NCI-H345 treated with DMSO at 0.1 percent for 48 hours (cell line): ENCODE results near the gene CAMTA1.
"Not testable (repeated sequence)": the region's sequence is repeated elsewhere in the genome, so short reads cannot be mapped to it uniquely, and the experiment has no call there.

Experiments used
- DNase-seq: peaks from one replicate; lab custom pipeline; 2025; ENCODE audit not compliant: unreplicated experiment; lab: John Stamatoyannopoulos, UW

CAMTA1 gene

DNA sequence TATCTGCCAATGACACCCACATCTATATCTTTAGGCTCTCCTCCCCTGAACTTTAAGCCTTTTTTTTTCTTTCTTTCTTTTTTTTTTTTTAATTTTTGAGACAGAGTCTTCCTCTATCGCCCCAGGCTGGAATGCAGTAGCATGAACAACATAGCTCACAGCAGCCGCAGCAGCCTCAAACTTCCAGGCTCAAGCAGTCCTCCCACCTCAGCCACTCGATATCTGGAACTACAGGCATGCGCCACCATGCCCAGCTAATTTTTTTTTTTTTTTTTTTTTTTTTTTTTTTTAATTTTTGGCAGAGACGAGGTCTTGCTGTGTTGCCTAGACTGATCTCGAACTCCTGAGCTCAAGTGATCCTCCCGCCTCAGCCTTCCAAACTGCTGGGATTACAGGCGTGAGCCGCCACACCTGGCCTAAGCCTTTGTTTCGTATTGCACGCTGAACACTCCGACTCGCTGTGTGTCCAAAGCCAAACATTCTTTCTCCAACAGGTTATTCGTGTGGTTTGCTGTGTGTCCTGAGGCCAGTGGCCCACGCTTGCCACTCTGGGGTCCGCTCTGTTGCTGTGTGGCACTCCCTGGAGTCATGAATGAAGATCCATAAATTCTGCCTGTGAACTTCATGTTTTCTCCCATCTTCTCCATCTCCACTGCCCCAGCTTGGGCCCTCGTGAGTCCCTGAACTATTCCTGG lies 119.4 kb downstream of the CAMTA1 start:
- DNase-seq = no peak

DNA sequence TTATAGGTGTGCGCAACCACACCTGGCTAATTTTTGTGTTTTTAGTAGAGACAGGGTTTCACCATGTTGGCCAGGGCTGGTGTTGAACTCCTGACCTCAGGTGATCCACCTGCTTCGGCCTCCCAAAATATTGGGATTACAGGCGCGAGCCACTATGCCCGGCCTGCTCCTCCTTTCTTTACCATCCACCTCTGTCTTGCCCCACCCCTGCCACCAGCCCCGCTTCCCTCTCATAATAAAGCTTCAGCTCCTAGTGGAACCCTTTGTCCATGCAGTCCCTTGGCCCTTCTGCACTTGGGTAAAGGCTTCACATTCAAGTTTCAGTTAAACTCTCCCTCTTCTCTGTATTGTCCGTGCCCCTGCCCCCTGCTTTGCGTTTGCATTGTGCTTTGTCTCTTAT lies 120.1 kb downstream of the CAMTA1 start:
- DNase-seq = no peak

DNA sequence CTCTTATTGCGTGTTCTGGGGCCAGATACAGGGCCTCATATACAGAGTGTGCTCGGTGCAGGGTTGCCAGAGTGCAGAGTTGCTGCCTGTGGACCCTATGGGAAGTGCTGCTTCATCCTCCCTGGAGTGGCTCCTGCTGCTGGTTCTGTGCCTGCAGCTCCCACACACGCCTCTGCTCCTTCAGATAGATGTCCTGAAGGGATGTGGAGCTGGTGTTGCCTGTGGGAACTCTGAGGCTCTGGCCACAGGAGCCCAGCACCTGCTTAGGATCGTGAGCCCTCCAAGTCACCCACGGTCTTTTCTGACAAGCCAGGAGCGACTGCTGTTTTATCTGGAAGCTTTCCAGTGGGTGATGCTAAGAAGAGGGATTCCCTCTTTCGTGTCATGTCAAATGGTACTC lies 120.5 kb downstream of the CAMTA1 start:
- DNase-seq = no peak

DNA sequence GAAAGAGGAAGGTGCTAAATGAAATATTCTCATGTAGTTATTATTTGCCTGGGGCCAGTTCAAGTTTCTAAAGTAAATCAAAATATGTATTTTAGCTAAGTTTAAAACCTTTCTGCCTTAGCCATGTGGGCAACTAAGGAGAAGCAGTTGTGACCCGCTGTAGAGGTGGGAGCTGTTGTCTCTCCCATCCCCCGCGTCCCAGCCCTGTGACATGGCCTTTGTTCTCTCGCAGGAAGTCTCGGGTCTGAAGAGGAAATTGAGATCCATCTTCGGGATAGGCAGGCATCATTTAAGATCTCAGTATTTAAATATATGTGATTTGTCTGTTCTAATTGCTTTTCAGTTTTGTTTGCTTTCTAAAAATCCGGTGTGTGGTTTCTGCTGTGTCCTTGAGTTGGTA lies 121.5 kb downstream of the CAMTA1 start:
- no peak for DNase-seq

DNA sequence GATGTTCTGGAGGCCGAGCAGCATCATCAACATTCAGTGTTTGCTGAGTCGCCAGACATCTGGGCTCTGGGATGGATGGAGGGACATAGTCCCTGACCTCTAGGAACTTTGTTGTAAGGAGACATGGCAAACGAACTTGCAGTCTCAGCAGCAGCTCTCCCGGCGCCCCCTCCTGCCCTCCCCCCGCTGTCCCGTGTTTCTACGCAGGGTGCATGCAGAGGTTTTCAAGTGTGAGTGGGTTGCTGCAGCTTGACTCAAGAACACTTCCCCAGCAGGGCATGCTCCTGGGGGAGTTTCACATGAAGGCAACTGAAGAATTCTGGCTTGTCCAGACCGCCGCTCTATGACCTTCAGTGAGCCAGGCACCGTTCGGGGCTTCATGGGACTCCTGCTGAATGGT lies 121.9 kb downstream of the CAMTA1 start:
- no peak for DNase-seq

DNA sequence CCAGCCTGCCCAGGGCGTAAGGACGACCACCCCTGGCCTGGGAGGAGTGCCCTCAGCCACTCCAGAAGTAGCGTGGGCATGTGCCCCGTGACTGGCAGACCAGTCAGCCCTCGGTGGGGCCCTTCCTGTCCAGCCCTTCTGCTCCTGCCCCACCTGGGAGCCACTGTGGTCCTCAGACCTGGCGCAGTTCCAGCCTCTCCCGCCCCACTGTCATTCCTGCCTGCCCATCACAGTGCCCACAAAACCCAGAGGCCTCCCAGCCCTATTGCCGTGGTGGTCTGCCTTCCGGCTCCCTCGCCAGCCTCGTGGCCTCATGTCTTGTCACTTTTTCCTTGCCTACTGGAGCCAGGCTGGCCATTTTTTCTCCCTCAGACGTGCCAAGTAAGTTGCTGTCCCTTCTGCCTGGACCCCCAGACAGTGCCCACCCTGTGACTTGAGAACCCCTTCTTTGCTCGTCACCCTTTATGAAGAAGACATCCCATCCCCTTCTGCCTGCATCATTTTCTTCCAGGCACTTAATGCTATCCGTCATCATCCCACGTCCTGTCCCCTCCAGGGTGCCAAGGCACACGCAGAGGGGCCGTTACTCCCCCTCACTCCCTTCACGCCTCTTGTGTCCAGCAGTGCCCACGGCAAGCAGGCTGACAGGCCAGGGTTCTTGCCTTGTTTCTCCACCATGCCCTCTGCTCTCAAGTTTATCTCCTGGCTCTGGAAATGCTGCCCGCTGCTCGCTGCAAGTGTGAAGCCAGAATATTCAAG lies 122.6 kb downstream of the CAMTA1 start:
- DNase-seq = no peak

DNA sequence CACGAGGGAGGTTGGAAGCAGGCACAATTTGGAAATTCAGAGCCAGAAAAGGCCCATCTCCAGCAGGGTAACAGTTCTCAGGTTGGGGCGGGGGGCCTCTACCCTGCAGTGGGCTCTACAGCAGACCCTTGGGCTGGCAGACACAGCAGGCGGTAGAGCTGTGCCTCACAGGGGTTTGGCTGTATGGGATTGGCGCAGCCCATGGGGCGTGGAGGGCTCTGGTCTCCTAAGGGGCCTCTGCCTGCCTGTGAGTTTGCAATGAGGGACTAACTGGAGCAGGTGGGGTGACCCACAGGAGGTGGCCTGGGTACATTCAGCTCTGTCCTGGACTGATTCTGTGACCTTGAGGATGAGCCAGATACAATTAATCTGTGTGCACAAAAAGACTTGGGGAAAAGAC lies 124.1 kb downstream of the CAMTA1 start:
- DNase-seq = no peak

DNA sequence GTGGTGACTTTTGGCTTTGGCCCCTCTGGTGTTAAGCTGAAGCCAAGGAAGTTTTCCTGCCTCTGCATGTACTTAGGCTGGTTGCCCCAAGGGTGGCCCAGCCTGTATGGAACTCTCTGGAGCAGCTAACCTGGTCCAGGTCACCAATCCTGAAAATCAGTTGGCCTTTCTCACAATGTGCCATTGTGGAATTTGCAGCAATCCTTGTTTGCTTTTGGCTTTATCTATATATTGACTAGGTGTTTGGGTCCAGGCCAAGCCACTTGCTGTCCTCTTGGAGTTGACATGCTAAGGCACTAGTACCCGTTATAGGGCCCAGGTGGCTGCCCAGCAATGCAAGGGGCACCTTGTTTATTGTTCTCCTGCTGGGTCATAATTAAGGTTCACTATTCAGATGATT lies 124.6 kb downstream of the CAMTA1 start:
- DNase-seq = no peak

DNA sequence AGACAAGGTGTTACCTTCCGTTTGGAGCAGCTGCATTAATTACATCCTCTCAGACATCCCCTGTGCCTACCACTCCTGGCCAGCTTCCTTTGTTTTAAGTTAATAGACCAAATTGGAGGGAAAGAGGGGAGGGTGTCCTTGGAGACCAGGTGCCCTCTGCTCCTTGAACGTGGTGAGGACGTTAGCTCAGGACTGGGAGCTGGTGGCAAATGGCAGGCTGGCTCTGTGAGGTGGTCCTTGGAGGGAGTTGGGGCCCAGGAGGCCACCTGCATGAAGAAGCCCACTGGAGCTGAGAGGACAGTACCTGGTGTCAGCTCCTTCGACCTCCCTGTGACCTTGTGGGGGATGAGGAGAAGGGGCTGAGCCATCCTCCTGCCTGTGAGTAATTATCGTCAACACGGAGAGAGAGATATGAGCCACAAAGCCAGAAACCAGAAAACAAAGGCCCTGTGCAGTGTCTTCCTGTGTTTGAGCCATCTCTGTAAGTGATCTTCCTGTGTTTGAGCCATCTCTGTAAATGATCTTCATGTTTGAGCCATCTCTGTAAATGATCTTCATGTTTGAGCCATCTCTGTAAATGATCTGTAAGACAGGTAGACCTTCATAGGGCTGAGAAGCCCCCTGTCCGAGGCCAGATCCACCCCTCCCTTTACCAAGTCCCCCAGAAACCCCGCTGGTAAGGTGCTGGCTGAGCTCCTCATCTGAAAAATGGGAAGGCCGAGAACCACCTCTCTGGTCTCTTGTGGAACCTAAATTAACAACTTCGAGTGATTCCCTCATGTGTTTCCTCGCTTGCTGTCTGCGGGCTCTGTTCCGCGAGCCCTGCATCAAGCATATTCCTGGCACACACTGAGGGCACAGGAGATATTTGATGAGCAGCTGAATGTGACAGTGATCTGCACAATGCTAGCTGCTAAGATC lies 126.0 kb downstream of the CAMTA1 start:
- DNase-seq = no peak

DNA sequence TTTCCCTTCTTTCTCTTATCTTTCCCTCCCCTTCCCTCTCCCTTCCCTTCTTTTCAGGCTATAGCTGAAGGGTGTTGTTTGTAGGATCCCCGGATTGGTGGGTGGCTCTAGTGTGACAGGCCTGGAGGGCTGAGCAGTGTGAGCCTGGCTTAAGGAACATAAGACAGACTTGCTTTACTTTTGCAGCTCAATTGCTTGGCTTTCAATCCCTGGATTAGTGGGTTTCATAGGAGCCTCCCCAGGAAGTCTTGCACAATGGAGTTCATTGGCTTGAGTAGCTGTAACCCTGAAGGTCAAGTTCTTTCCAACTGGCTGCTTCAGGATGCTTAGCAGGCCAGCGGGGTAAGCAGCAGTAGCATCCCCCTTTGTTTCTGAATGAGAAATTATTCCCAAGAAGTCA lies 126.7 kb downstream of the CAMTA1 start:
- DNase-seq = no peak

DNA sequence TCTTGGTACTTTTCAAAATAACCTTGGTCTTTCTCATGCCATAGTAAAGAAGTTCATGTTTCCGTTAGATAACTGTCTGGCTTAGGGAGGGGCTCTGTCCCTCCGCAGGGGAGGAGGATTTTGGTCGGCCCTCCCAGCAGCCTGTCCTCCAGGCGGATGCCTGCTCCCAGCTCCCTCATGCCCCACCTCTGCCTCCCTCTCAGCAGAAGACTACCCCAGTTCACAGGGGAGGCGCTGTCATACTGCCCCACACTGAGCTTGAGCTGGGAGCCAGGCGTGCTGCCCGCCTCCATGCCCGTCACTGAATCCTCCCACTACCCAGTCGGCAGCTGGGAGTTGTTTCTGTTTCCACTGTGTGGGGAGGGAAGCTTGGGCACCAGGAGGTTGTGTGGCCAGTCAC lies 127.3 kb downstream of the CAMTA1 start:
- no peak for DNase-seq

DNA sequence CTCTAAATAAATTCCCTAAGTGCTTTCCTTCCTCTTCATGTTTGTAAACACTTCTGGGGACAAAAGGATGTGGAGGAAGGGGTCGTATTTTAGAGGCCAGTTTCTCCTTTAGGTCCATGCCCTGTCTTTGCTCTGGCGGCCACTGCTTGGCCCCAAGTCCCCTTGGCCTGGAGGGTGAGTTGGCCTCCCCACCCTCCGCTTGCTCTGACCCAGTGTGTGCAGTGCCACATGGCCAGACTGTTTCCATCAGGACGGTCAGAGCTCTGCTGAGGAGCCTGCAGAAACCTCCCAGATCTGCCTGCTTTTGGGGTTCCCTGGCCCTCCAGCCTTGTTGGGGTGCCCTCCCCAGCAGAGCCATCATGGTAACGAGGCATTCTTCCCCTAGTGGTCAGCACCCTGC lies 127.8 kb downstream of the CAMTA1 start:
- no peak for DNase-seq

DNA sequence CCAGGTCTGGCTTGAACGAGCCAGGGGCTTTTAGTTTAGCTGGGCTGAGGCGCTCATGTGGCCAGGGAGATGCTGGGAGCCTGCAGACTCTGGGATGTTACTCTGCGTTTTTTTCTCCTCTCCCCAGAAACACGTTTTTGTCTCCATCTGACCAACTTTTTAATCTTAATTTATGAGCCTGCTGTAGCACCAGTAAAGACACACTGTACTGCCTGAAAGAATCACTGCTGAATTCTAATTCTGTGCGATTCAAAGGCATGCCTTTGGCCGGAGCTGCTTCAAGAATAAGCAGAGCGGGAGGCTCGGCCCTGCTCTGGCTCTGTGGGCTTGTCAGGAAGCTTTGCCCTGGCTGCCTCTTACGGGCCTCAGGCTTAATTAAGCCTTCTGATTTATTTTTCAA lies 129.5 kb downstream of the CAMTA1 start:
- DNase-seq = no peak

DNA sequence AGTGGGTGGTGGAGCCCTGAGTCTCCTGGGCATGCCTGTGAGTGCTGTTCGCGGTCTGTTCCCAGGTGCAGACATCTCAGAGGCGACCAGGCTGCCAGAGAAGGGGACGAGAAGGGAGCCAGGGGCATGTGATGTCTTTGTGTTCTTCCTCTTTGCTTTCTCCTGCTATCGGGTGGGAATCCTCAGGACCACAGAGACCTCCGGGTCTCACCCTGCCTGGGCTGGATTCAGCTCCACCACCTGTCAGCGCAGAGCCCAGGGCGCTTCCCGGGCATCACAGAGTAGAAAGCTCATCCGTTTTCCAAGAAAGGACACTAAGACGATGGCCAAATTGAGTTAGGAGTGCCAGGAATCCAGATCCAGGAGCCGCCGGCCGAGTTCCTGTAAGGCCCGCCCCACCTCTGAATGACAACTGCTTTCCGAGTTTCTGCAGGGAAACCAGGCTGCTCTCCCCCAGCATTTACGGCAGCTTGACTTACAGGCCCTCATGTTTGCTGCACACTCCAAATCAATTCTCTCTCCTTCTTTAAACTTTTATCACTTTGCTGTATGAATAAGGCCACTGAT lies 130.8 kb downstream of the CAMTA1 start:
- DNase-seq = no peak

DNA sequence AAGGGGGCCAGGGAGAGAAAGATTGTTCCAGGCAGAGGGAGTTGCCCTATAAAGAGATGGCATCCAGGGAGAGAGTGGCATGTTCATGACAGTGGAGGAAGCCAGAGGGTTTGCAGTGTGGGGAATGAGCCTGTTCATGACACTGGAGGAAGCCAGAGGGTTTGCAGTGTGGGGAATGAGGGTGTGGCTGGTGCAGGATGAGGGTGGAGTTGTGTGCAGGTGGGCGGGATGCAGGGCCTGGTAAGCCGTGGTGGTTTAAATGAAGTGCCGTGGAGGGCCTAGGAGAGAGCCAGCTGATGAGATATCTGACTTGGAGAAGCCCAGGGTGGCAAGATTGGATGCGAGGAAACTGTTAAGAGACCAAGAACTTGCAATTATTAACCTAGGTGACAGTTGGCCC lies 131.8 kb downstream of the CAMTA1 start:
- no peak for DNase-seq

DNA sequence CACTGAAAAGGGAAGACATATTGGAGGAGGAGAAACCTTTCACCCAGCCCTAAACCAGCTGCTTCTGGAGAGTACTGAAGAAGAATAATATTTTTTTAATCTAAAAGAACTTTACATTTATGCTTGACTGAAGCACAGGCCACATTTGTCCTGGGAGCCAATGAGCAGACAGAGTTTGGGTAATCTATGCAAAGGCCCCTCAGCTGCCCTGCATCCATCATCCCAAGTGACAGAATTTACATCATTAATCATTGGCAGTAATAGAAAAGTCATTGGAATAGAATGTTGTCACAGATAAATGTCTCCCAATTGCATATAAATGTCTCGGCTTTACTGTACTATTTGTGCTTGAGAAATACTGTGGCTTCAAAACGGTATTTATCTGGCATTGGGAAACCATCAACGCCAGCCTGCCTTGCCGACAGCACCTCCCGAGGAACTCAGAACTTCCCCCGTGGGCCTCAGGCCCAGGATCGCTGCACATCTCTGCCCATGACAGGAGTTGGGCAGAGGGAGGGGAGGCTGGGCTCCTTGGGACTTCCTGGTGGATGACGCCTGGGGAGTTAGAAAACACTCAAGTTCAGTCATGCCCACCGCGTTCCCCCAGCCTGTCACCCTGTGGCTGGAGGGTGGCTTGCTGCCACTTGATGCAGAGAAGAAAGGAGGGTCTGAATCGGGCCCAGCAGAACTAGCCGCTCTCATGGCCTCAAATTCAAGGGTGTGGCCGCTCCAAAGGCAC lies 133.1 kb downstream of the CAMTA1 start:
- DNase-seq = no peak

DNA sequence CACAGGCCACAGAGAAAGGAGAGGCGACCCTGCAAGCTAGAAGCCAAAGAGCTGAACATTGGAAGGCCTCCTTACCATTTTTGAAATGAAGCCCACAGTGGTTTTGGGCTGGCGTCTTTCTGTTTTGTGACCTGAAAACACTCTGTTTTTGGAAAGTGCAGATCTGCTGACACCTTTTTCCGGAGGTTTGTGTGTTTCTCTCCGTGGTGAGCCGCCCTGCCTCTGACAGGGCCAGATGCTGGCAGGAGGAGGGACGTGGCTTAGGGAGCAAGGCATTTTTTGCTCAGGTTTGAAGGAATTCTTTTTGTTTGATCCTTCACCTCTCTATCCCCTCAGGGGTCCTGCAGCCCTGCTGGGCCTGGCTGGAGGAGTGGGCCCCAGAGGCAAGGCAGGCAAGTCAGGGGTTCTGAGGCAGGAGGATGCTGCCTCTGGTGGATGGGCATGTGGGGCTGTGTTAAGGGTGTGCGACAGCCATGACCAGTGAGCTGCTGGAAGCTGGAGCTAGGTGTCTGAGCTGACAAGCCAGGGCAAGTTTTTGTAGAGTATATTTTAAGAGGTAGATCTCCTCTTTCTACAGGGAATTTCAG lies 133.8 kb downstream of the CAMTA1 start:
- no peak for DNase-seq

DNA sequence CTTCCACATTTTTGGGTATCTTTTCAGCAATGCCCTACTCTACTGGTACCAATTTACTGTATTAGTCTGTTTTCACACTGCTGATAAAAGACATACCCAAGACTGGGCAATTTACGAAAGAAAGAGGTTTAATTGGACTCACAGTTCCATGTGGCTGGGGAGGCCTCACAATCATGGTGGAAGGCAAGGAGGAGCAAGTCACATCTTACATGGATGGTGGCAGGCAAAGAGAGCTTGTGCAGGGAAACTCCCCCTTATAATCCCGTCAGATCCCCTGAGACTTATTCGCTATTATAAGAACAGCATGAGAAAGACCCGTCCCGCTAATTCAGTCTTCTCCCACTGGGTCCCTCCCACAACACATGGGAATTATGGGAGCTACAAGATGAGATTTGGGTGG lies 136.3 kb downstream of the CAMTA1 start:
- not testable (repeated sequence) for DNase-seq

DNA sequence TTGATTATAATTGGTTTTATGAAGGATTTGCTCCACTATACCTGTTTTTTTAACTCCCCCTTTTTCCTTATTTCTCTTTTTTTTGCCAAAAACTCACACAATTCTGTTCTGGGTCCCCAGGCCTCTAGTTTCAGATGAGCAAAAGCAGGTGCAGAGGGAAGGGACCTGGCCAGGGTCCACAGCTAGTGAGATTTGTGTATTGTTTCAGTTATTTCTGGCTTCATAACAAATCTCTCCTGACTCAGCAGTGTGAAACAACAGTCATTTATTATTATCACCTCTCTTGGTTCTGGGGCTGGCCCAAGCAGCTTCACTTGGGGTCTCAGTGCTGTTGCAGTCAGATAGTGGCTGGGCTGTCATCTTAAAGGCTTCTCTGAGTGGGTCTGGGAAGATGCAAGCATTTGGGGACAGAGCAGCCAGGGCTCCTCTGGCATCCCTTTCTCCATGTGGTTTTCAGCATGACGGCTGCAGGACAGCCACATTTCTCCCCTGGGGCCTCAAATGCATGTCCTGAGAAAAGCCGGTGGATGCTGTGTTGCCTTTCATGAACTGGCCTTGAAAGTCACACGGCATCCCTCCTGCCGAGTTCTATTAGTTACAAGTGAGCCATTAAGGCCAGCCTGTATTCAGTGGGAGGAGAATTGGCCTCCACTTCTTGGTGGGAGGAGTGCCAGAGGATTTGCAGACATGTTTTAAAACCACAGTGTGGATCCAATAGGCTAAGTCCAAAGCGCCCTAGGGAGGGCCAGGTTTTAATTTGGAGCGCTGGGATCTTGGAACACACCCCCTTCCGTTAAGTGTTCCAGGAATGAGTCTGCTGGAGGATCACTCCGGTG lies 137.1 kb downstream of the CAMTA1 start:
- DNase-seq = no peak
